Stimulated activated CD8-positive, alpha-beta memory T cell treated with anti-CD3 and anti-CD28 coated beads, Interleukin-2, amount 100 ng/mL, for 48 hours (primary cell): ENCODE data around the gene AMBP.
A peak's percentile ranks its signal among the peaks of the same experiment; 100 is the strongest.
"Not testable (repeated sequence)": the region's sequence is repeated elsewhere in the genome, so short reads cannot be mapped to it uniquely, and the experiment has no call there.

Source experiments
- DNase-seq, 2 donors: peaks; one replicate each; pipeline ENCODE4 v3.0.0-alpha.2; 2020; ENCODE audit warnings: low read depth in 2 of 2

Gene AMBP

GRCh38 chr9:114091711-114092110 is 13.6 kb upstream of the AMBP start:
- no peak for DNase-seq

- DNase-seq = no peak
Measured at GRCh38 chr9:114090798-114091197, 12.7 kb upstream of the AMBP start.

DNA sequence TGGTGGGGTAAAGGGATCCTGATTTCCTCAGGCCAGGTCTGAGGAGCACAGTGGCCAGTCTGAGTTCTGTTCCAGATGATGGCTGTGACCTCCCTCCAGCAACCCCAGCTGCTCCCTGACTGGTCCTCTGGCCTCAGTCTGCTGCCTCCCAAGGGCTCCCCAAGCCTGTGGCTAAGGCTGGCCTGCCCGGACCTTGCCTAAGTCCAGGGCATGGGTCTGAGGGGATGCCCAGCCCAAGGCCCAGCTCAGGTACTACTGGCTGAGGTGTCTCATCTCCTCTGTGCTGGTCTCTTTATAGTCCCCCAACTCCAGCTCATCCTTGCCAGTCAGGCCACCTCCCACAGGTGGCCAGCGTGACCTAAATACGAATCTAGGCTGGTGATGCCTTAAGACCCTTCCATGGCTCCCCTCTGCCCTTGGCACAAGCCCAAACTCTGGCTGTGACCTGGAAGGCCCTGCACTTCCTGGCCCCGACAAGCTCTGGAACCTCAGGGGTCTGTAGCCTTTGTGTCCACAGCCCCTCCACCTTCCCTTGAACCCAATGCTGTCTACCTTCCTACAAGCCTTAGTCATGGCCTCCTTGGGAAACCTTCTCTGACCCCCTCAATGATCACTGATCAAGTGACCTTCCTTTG is 11.2 kb upstream of the AMBP start:
- DNase-seq = no peak

DNA sequence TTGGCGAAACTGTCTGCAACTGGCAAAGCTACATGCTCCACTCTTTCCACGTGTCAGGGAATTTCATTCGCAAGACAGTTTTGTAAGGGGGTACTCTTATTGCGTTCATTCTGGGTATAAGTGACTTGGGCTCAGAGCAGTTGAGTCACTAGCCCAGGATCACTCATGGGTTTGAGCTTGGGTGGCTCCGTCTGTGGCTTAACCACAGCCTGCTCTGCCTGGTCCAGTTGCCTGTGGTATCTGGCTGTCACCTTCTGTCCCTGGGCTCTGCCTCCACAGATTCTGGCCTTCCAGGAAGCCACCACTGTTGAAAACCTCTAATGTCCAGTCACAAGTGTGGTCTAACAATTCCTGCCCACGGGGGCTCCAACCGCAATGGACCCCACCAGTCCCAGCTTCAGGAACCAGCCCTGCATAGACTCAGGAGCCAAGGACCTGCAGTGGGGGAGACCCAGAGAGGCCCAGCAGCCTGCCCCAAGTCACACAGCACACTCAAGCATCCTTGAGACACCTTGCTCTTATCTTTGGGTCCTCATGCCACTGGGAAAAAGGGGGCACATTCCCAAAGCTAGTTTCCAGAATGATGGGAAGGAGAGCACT is 10.6 kb upstream of the AMBP start:
- DNase-seq = no peak

GRCh38 chr9:114087721-114088120 is 9.6 kb upstream of the AMBP start:
- DNase-seq = no peak

GRCh38 chr9:114086607-114087006 is 8.5 kb upstream of the AMBP start:
- no peak for DNase-seq

- DNase-seq = no peak
Measured at GRCh38 chr9:114086009-114086408, 7.9 kb upstream of the AMBP start.

DNA sequence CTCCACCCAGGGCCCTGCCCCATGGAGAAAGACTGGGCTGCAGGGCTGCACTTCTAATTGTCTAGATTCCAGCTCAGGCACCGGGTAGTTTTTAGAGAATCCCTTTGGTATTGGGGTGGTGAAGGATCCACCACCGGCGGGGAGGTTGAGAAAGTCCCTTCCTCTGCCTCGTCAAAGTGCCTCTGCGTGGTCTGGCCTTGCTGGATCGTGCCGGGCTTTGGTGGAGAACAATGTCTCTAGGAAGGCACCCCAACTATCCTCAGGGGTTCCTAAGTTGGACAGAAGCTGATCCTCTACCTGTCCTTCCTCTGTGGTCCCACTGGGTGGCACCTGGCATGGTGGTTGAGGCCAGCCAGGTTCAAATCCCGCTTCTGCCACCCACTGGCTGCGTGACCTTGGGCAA is 7.3 kb upstream of the AMBP start:
- DNase-seq = no peak

DNA sequence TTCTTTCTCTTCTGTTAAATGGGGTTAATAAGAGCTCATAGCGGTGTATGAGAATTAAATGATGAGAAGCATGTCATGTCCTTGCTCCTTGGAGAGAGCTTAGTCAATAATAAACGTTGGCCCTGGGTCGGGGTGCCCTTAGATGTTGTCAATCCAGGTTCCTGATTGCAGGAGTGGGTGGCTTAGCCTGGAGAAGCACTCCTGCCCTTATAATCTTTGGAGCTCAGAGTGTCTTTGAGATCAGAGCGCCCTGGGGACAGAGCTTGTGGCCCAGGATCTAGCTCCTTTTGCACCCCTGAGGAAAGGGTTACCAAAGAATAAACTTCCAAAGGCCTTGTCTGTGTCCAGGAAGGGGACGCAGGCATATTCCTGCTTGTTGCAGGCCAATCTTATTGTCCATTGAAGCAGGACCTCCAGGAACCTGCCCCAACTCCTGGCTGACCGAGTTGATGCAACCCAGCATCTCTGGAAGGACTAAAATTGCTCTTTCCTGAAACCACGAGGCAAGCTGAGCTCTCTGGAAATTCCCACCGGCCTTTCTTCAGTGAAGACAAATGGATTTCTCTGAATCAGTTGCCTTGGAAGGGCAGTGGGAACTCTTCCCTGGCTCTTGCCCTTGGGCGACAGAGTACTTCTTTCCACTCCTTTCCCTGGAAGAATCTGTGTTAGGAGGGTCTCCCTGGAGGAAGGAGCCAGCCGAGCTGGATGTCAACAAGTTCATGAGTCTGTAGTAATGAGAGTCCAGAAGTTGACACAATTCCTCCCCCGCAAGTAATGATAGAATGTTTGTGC is 6.4 kb upstream of the AMBP start:
- DNase-seq = no peak

- no peak for DNase-seq
Measured at GRCh38 chr9:114083666-114084065, 5.6 kb upstream of the AMBP start.

DNA sequence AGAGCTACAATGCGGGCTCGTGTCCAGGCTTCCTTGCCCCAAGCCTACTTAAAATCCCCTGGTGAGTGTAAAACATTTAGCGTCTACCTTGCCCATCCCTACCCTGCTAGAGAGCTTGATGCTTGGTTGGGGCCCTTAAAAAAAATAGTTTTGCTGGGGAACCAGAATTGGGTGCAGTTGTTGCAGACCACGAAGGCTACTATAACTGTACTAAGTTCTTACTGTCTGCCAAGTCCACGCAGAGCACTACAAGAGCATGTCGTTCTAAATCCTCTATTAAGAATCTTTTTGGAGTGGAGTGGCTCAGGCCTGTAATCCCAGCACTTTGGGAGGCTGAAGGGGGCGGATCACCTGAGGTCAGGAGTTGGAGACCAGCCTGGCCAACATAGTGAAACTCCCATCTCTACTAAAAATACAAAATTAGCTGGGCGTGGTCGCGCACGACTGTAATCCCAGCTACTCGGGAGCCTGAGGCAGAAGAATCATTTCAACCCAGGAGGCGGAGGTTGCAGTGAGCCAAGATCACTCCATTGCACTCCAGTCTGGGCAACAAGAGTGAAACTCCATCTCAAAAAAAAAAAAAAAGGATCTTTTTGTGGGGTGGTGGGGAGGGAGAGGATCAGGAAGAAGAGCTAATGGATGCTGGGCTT is 4.8 kb upstream of the AMBP start:
- not testable (repeated sequence) for DNase-seq

DNA sequence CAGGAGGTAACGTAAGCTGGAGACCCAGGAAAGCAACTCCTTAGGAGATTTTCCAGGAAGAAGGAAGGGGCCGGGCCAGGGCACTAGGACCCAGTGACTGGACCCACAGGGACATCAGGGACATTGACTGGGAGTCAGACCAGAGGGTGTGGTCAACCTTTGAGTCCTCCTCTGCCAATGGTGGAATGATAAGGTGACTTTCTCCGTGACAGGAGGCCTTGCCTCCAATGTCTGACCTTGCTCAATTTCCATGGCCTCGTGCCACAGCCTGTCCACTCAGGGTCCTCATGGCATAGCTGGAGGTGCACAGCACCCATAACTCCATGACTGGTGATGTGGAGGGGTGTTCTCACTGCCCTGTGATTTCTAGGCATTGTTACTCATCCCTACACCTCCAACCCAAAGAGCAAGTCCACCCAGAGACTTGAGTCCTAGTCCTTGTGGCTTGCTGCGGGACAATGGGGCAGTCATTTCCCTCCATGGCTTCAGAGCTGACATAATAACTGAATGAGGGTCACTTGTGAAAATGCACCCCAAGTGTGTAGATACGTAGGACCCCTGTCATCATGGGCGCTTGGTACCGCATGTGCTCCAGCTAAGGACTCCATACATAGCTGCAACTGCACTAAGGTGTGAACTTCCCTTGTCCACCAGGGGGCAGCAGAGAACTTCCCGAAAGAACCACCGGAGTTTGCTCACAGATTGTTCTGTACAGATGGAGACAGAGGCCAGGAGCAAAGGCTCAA is 4.1 kb upstream of the AMBP start:
- DNase-seq = peak; percentile 67 to 72

GRCh38 chr9:114081441-114082016 is 3.4 kb upstream of the AMBP start:
- no peak for DNase-seq

- DNase-seq = no peak
Measured at GRCh38 chr9:114080773-114081440, 2.8 kb upstream of the AMBP start.

DNA sequence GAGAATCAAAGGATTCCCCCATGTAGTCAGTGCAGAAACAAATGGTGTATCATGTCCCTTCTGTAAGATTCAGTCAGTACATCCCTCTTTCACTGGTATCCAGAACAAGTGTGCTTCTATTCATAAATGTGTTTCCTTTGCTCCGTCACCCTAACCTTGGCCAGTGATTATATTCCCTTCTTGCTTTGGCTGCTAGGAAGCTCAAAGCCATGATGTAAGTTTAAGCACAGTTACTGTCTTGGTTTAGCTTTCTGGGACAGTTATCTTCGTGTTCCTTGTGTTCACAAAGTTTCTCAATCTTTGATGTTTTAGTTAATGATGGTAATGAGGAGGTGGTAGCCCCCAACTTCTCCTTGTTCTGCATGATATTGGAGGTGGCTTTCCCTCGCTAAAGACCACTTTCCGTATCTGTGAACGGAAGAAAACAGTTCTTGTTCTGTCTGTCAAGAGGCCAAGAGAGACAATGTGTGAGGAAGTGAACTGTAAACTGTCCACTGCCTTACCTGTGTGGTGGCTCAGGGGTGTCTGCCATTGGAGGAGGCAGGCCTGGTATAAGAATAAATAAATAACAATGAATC is 2.2 kb upstream of the AMBP start:
- no peak for DNase-seq

- DNase-seq = no peak
Measured at GRCh38 chr9:114078781-114079156, 669 bp upstream of the AMBP start.

DNA sequence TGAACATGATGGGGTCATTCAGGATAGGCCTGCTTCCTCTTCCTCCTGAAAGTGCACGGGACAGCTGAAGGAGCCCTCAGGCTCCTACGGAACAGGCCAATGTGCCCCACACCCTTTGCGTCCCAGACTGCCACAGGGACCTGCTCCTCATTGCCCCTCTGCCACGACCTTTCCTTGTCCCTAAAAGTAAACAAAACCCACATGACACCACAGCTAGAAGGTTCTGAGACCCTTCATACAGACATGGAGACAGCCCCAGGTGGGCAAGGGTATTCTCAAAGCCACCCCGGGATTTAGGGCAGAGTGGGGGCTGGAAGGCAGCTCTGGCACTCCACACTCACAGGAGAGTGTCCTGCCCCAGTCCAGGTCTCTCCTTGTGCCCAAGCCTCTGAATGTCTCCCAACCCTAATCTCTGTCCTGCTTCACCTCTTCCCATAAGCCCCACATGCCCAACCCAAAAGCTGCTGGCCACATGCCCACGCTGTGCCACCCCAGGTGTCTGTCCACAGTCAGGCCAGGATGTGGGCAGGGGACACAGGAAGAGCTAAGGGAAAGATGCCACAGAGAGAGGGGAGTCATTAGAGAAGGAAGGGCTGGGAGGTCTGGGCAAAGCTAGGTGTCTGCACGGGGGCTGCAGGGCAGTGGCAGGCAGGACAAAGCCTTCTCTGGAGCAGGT is 800 bp downstream of the AMBP start:
- DNase-seq = no peak

GRCh38 chr9:114076237-114077161 is 1.6 kb downstream of the AMBP start:
- no peak for DNase-seq

GRCh38 chr9:114075602-114076001 is 2.5 kb downstream of the AMBP start:
- no peak for DNase-seq
